ENCODE measurements around the gene PFKFB3.
"Not testable (repeated sequence)": the region's sequence is repeated elsewhere in the genome, so short reads cannot be mapped to it uniquely, and the experiment has no call there.

PFKFB3 gene

DNA sequence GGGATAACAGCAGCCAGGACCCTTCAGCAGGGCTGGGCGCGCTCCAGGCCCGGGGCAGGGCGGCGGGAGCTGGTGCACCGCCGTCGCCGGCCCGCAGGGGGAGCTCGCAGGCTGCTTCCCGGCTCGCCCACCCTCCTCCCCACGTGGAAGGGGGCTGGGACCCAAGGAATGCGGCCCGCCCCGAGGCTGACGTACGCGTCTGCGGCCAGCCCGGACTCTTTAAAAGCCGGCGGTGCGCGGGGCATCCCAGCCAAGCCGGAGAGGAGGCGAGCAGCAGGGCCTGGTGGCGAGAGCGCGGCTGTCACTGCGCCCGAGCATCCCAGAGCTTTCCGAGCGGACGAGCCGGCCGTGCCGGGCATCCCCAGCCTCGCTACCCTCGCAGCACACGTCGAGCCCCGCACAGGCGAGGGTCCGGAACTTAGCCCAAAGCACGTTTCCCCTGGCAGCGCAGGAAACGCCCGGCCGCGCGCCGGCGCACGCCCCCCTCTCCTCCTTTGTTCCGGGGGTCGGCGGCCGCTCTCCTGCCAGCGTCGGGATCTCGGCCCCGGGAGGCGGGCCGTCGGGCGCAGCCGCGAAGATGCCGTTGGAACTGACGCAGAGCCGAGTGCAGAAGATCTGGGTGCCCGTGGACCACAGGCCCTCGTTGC is at the start of gene PFKFB3:
TSS of gene PFKFB3 (plus strand) at position 249 of the 647 bp plus-strand sequence. CDS start at position 578, 329 bp downstream.
- peak; percentile 76 to 95 (median 86) for DNase-seq (ENCODE audit: low read depth in 4 of 4, low spot score in 1 of 4)

DNA sequence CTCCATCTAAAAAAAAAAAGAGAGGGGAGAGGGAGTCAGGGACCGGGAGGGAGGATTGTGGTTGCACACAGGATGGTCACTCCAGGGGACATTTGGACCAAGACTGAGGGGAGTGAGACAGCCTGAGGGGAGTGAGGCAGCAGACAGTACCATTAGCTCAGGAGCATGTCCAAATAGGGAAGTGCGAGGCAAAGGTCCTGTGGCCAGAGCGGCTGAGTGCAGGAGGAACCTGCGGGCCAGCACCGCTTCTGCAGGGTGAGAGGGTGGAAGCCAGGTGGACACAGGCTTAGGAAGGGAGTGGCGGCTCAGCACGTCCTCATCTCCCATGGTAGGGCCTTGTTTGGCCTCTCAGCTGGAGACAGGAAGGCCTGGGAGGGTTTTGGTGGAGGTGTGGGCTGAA is 48.9 kb upstream of the PFKFB3 start:
- no peak for DNase-seq (ENCODE audit: low read depth in 4 of 4, low spot score in 1 of 4)

DNA sequence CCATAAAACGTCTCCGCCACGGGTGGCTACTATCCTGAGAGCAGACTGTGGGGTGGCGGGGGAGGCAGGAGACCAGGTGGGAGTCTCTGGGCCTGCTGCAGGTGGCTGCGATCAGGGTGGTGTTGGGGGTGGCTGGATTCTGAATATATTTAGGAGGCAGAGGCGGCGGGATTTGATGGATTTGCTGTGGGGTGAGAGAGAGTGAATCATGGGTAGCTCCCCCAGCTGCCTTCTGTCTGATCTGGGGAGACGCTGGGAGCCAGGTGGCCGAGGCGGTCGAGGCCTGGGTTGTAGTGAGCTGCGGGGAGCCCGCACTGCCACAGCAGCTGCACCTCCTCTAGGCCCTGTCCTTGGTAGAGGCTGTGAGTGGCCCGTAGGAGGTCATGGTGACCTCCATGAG is 48.2 kb upstream of the PFKFB3 start:
- no peak for DNase-seq (ENCODE audit: low read depth in 4 of 4, low spot score in 1 of 4)

DNA sequence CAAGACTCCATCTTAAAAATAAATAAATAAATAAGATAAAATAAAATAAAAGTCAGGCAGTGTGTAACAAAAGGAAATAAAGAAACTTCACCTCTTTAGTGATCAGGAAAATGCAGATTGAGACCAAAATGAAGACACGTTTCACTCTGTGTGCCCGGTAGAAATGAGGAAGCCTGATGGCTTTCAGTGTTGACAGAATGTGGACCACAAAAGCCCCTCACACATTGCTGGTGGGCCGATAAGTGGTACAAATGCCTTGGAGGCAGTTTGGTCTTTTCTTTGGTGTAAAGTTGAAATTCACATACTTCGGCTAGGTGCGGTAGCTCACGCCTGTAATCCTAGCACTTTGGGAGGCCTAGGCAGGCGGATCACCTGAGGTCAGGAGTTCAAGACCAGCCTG is 44.5 kb upstream of the PFKFB3 start:
- no peak for DNase-seq (ENCODE audit: low read depth in 4 of 4, low spot score in 1 of 4)

DNA sequence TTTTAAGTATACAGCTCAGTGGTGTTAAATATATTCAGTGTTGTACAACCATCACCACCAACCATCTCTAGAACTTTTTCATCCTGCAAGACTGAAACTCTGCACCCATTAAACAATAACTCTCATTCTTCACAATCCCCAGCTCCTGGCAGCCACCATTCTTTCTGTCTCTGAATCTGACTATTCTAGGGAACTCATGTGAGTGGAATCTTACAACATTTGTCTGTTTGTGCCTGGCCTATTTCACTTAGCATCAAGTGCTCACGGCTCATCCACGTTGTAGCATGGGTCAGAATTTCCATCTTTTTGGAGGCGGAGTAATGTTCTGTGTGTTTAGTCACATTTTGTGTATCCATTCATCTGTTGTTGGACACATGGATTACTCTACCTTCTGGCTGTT is 40.8 kb upstream of the PFKFB3 start:
- DNase-seq (ENCODE audit: low read depth in 4 of 4, low spot score in 1 of 4) = no peak

DNA sequence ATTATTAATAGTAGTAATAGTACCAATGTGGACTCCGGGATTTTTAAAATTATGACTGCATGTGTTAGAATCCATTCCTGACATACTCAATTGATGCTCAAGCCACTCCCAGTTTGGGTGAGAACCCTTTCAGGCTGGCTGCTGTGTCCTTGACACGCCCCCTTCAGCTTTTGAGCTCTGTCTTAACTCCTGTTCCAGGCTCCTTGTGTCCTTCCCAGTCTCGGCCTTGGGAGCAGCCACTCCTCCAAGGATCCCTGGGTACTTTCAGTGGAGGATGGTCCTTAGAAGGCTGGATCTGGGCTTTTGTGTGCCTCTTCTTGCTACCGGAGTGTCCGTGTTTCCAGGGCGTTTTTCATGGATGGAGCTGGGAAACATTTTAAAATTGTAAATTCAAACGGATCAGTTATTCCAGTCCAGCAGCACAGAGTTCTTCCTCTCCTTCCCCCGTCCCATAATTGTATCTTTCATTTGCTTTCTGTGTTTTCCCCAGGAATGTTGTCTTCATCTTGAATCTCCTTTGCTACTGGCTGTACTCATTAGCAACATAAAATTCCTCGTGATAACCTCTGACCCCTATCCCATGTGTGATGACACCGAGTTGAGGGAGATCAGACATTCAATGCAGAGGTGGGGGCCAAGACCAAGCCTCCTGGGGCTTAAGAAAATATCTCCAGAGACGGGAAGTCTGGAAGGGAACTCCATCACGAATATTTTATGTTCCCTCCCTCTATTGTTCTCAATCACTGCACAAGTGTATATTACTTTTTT is 40.0 kb upstream of the PFKFB3 start:
- no peak for DNase-seq (ENCODE audit: low read depth in 4 of 4, low spot score in 1 of 4)

DNA sequence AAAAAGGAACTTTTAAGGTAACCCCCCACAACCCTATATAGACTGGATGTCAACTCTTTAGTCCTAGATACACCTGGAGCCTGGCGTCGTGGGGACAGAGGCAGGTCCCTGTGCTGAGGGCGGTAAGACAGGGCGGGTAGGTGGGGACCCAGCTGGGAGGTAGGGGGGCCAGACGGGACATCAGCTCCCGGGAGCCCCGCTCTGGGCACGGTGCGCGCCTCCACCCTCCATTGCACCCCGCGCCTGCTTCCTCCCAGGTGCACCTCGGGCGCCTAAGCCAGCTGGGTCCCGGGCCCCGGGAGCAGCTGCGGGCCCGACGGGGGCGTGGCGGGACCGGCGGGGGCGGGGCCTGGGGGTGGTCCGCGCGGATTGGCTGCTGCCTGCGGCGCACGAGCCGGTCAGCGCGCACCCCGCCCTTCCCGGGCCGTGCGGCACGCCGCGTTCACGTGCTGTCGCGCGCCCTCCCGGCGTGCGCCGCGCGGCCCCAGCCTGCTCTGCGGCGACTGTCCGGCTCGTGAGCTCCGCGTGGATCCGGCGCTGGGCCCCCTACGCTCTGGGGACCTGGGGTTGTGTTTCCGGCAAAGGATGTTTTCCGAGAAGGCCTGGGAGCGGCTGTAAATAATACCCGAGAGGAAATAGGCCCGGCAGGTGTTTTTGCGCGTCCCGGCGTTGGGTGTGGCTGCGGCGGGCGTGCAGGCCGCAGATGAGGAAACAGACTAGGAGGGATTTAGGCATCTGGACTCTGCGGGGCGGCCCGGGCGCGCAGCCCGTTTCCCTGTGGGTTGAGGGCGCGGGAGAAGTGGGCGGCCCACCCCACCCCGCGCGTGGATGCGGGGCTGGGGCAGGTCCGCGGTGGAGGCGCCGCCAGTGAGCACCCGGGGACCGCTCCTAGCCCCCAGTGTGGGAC is 39.1 kb upstream of the PFKFB3 start:
- DNase-seq (ENCODE audit: low read depth in 4 of 4, low spot score in 1 of 4) = peak; percentile 82 to 90 (median 85)

DNA sequence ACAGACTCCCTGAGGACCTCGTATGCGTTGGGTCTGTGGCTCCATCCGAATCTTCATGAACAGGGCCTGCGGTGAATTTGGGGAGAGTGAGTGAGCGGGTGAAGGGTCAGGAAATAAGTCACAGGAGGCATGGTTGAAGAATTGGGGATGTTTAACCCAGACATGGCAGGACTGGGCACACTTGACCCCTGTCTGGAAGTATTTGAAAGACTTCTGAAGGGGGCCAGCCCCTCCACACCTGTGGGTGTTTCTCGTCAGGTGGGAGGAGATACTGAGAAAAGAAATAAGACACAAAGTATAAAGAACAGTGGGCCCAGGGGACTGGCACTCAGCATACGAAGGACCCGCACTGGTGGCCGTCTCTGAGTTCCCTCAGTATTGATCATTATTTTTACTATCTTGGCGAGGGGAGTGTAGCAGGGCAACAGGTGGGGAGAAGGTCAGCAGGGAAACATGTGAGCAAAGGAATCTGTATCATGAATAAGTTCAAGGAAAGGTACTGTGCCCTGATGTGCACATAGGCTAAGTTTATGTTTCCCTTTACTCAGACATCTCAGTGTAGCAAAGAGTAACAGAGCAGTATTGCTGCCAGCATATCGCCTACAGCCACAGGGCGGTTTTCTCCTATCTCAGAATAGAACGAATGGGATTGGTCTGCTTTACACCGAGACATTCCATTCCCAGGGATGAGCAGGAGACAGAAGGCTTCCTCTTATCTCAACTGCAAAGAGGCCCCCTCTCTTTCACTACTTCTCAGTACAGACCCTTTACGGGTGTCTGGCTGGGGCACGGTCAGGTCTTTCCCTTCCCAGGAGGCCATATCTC is 38.2 kb upstream of the PFKFB3 start:
- DNase-seq (ENCODE audit: low read depth in 4 of 4, low spot score in 1 of 4) = no peak

DNA sequence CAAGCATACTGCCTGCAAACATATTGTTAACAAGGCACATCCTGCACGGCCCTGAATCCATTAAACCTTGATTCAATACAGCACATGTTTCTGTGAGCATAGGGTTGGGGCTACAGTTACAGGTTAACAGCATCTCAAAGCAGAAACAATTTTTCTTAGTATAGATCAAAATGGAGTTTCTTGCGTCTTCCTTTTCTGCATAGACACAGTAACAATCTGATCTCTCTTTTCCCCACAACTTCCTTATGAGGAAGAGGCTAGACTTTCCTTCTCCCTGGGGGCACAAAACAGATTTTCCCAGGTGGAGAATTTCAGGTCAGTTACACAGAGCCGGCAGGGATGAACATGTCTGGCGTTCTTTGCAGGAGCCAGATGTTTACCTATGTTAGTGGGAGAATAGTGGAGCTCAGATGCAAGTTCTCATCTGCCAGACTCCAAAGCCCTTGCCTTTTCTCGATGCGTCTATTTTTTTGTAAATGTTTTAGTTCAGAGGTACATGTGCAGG is 37.5 kb upstream of the PFKFB3 start:
- DNase-seq (ENCODE audit: low read depth in 4 of 4, low spot score in 1 of 4) = no peak

DNA sequence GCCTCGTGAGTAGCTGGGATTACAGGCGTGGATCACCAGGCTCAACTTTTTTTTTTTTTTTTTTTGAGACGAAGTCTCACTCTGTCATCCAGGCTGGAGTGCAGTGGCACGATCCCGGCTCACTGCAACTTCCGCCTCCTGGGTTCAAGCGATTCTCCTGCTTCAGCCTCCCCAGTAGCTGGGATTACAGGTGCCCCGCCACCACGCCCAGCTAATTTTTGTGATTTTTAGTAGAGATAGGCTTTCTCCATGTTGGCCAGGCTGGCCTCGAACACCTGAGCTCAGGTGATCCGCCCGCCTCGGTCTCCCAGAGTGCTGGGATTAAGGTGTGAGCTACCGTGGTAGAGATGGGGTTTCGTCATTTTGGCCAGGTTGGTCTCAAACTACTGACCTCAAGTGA is 36.8 kb upstream of the PFKFB3 start:
- not testable (repeated sequence) for DNase-seq (ENCODE audit: low read depth in 4 of 4, low spot score in 1 of 4)

DNA sequence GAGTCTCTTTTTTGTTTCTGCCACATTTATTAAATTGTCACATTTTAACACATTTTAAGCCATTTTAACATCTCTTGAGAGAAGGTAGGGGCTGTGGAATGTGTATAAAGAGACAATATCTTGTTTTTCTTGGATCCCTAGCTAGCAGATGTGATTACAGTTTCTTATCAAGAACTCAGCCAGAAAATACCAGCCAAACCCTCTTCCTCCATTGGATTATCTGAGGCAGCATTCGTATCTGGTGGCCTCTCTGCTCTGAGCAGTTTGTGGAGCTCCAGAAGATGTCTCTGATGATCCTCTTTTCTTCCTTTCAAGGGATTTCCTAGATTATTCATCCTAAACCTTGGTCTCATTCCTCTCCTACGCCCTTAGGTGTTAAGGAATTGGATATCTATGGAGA is 35.3 kb upstream of the PFKFB3 start:
- DNase-seq (ENCODE audit: low read depth in 4 of 4, low spot score in 1 of 4) = no peak

DNA sequence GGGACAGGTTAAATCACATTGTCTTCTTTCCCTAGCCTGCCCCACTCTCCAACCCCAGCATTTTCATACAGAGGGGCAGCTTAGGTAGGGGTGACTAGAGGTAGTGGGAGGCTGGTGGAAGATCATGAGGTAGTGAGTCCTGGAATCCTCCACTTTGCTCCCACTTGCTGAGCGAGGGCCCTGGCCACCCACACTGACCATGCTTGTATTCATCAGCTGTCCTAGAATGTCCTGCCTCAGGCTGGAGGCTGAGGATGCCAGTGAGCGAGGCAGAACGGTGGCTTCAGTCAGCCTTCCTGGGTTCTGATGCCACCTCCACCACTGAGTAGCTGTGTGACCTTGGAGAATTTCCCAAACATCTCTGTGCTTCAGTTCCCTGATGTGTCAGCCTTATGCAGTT is 34.6 kb upstream of the PFKFB3 start:
- no peak for DNase-seq (ENCODE audit: low read depth in 4 of 4, low spot score in 1 of 4)

DNA sequence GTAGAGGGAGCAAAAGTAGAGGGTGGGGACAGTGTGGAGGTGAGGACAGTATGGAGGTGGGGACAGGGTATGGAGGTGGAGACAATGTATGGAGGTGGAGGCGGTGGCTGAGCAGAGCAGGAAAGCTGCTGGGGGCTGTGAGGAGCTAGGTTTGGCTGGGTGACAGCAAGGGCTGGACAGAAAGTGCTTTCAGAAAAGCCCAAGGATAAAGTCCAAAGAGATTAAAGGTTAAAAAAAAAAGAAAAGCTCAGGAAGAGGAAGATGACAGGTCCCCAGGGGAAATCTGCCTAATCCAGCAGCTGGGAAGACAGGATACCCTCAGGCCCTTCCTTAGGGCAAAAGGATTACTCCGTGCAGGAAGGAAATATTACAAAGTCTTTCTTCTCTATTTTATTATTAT is 32.1 kb upstream of the PFKFB3 start:
- DNase-seq (ENCODE audit: low read depth in 4 of 4, low spot score in 1 of 4) = no peak

DNA sequence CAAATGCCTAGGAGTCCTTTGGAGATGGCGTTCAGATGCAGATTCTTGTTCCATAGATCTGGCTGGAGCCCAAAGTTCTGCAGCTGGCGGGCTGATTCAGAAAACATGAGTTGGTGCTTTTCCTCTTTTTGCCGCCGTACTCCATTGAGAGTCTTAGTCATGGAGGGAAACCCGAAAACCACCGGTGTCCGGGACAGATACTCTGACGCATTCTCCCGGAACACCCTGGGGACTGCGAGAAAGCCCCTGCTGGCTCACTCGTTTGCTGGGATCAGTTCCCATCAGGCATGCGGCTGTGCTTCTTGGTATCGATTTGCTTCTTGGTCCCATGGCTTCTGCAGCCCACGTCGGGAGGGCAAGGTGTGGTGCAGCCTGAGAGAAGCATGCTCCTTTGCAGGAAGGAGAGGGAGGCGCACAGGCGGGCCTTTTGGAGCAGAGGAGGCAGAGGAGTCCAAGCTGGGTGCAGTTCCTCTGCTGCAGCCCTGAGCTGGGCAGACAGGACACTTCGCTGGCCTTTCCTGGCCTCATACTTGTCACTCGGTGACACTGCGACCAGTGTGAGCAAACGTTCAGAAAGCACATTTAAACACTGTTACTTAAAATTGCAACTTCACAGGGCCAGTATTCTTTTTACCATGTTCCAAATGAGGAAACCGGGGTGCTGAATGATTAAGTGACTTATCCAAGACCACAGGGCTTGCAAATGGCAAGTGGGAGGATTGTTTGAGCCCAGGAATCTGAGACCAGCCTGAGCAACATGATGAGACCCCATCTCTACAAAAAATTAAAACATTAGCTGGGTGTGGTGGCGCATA is 30.6 kb upstream of the PFKFB3 start:
- no peak for DNase-seq (ENCODE audit: low read depth in 4 of 4, low spot score in 1 of 4)

DNA sequence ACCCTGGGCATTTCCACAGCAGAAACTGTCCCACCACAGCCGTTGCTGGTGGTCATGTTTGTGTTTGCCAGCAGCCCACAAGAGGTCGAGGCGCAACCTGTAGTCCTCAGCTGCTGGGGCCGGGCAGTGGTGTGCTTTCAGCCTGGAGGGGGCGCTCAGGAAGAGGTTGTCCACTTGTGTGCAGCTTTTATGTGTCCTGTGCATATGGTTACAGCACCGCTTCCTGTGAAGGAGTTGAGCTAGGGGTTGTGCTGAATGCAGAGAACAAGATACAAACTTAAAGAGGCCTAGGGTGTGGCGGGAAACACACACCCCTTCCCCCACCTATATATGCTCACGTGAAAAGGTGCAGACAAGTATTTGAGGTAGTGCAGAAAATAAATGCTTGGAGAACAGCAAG is 29.5 kb upstream of the PFKFB3 start:
- DNase-seq (ENCODE audit: low read depth in 4 of 4, low spot score in 1 of 4) = peak in 1 of 4 experiments; percentile 45

DNA sequence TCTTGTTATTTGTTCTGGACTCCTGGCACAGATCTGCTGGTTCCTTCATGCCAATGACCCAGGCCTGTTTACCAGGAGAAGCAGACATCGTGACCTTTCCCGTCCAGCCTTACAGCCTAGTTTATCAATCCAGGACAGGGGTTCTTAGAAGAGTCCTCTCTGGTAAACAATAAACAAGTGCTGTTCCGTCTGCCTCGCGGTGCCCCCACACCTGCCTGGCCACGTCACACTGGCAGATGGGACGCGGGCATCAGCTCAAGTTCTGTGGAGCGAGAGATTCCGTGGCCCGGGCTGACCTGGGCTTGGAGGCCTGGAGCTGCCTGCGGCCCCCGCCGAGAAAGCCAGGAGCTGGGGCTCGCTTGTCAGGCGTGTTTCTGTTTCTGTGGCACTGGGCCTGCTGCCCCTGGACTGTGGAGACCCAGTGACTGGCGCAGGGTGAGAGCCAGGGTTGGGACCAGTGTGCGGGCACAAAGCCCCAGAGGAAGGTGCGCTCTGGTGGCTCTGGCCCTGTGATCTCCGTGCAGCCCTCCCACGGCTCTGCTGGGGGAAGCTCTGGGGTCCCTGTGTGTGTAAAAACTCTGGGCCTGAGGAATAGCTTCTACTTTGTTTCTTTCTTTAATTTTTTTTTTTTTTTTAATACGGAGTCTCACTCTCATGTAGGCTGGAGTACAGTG is 28.4 kb upstream of the PFKFB3 start:
- no peak for DNase-seq (ENCODE audit: low read depth in 4 of 4, low spot score in 1 of 4)

DNA sequence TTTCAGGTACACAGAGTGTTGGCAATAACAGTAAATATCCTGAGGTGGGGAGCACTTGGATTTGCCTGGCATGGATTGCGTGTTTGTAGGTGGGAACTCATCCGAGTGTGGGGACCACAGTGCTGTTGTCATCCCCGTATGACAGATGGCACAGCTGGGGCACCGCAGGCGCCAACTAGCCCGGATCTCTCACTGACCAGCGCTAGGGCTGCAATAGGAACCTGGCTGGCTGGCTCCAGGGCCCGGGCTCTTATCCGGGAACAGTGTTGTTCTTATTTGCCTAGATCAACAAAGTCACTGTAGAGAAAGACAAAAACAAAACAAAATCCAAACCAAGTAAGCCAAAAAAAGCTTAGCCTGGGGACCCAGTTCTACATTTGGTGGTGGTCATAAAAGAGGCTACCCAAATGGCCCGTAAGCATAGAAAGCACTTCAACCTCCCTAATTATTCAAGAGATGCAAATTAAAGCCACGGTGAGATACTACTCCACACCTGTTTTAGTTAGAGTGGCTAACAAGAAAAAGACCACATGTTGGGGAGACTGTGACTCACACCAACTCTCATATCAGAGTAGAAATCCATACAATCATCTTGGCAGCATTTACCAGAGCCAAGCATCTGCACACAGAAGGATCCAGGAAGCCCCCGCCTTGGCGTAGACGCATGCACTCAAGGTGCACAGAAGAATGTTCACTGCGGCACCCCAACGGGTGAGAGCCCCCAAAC is 27.2 kb upstream of the PFKFB3 start:
- DNase-seq (ENCODE audit: low read depth in 4 of 4, low spot score in 1 of 4) = no peak

DNA sequence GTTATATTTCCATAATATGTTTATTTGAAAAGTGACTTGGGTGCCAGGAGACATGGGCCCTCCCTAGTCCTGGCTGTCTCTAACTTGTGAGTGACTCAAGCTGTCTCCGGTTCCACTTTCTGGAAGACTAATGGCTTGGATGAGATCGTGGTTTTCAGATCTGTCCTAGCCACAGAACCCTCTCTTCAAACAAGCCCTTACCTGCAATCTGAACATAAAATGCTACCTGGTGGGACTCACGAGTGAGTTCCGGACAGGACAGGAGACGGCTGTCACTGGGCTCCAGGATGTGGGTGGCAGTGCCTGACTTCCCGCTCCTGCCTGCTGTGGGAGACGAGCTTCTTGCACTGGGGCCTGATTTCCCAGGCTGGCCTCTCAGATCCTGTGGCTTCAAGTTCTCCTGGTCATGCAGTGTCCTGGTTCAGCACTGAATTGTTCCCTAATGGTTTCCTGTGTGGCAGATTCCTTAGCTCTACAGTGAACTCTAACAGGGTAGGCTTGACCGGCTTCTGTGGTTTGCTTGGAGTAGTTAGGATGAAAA is 26.0 kb upstream of the PFKFB3 start:
- DNase-seq (ENCODE audit: low read depth in 4 of 4, low spot score in 1 of 4) = no peak
